A673 (cell line): ENCODE data around the gene DIS3L2. TPM values are rescaled to one million over a fixed set of nuclear protein-coding genes. Genes with fewer than 3 reads are reported as not detected.
A peak's percentile ranks its signal among the peaks of the same experiment; 100 is the strongest.

Source experiments
- BruUV-seq: library from RNA; stranded (reverse); fragments of 400-500 nt; replicated peaks from 2 replicates; lab custom pipeline; 2021; lab: Mats Ljungman, UMichigan
- CTCF ChIA-PET: fragments of 300-600 bp; sonication (Branson Sonifier 250); formaldehyde crosslinking; loops from one replicate; lab custom pipeline; 2022; ENCODE audit warnings: antibody characterized with exemption; lab: Charles Lee
- POLR2A ChIA-PET: fragments of 300-600 bp; sonication (Branson Sonifier 250); formaldehyde crosslinking; loops from one replicate; lab custom pipeline; 2022; ENCODE audit warnings: antibody characterized with exemption; ENCODE audit not compliant: low non-redundant PET; lab: Charles Lee
- DNase-seq: peaks from one replicate; pipeline ENCODE4 v3.0.0-alpha.2; 2015; ENCODE audit warnings: low spot score
- H3K27ac ChIP-seq: fragments of 200-600 bp; sonication (generic); 2 replicates; pipeline ENCODE4 v1.5.1; 2016; ENCODE audit warnings: mixed run types, low read depth, mild to moderate bottlenecking, mixed read lengths, antibody characterized with exemption, low read length; ENCODE audit not compliant: poor library complexity, severe bottlenecking
- H3K27me3 ChIP-seq: fragments of 200-600 bp; sonication (generic); replicated peaks from 2 replicates; pipeline ENCODE4 v1.6.1; 2017; ENCODE audit warnings: mixed run types, low read depth, mild to moderate bottlenecking, mixed read lengths, antibody characterized with exemption, low read length; ENCODE audit not compliant: insufficient read depth, poor library complexity
- H3K36me3 ChIP-seq: fragments of 200-600 bp; sonication (generic); 2 replicates; pipeline ENCODE4 v1.6.1; 2016; ENCODE audit warnings: mixed run types, mild to moderate bottlenecking, mixed read lengths, antibody characterized with exemption, low read length; ENCODE audit not compliant: insufficient read depth, poor library complexity, severe bottlenecking
- H3K4me1 ChIP-seq: fragments of 200-600 bp; sonication (generic); 2 replicates; pipeline ENCODE4 v1.6.1; 2017; ENCODE audit warnings: mixed run types, mild to moderate bottlenecking, mixed read lengths, antibody characterized with exemption, low read length; ENCODE audit not compliant: insufficient read depth, poor library complexity, severe bottlenecking
- H3K4me3 ChIP-seq: fragments of 200-600 bp; sonication (generic); 2 replicates; pipeline ENCODE4 v1.5.1; 2016; ENCODE audit warnings: low read depth, mixed run types, mild to moderate bottlenecking, mixed read lengths, low read length; ENCODE audit not compliant: poor library complexity, severe bottlenecking
- H3K9me3 ChIP-seq: fragments of 200-600 bp; sonication (generic); 2 replicates; pipeline ENCODE4 v1.6.1; 2016; ENCODE audit warnings: mixed run types, low read depth, mild to moderate bottlenecking, mixed read lengths, antibody characterized with exemption, low read length; ENCODE audit not compliant: poor library complexity, severe bottlenecking
- CTCF ChIP-seq: fragments of 300-800, 200-600 bp; sonication (generic); conservative IDR thresholded peaks from 2 replicates; pipeline ENCODE4 v1.5.1; 2017; ENCODE audit warnings: low read depth, mild to moderate bottlenecking, antibody characterized with exemption, low read length, moderate library complexity, mixed read lengths
- EZH2 ChIP-seq: fragments of 200-600 bp; sonication (generic); IDR thresholded peaks from 2 replicates; pipeline ENCODE4 v1.6.1; 2017; ENCODE audit warnings: borderline replicate concordance, low read depth, mild to moderate bottlenecking, mixed read lengths, antibody characterized with exemption, low read length; ENCODE audit not compliant: poor library complexity, severe bottlenecking
- intact Hi-C: fragments of 100-400 bp; cut with micrococcal nuclease; formaldehyde crosslinking; loops from one replicate; pipeline ENCODE4 v1.10.0; 2022; ENCODE audit not compliant: unreplicated experiment
- total RNA-seq: library from RNA; stranded (reverse); gene quantifications from 2 replicates; pipeline ENCODE4 v1.2.3, GENCODE V29; 2021

Gene DIS3L2
- total RNA-seq, 1 experiment from 2014 or later = 38.7 TPM

GRCh38 chr2:232139786-232140562 is 178.5 kb downstream of the DIS3L2 start:
- no peak for DNase-seq
- Histone ChIP-seq H3K4me1 (no peaks in the 10 kb centered on the region), H3K27me3 (no peaks in the 10 kb centered on the region), H3K36me3 (no peaks in the 10 kb centered on the region), H3K9me3 (no peaks in the 10 kb centered on the region), H3K4me3 (no peak overlapping the region), H3K27ac (no peak overlapping the region)
- no TSS peak for BruUV-seq
- TF ChIP-seq CTCF (no peak), EZH2 (no peak)
- intact Hi-C loops = loop anchor here (5.0 kb wide), 1 partner anchor 233 kb away; no protein-coding TSS in a partner anchor
- POLR2A ChIA-PET = no interaction called here
- CTCF ChIA-PET = interaction anchor here (1.0 kb wide), 1 partner anchor 234 kb away, joined by 3 read pairs; no protein-coding TSS in a partner anchor

- H3K27ac ChIP-seq = no peak overlapping the region
- intact Hi-C loops = loop anchor here (5.0 kb wide), 1 partner anchor 234 kb away; no protein-coding TSS in a partner anchor
- H3K36me3 ChIP-seq = no peaks in the 10 kb centered on the region
- no peaks in the 10 kb centered on the region for H3K4me1 ChIP-seq
- BruUV-seq = no TSS peak
- H3K9me3 ChIP-seq = no peaks in the 10 kb centered on the region
- H3K27me3 ChIP-seq = no peaks in the 10 kb centered on the region
- ChIA-PET CTCF (interaction anchor here (0.6 to 1.5 kb wide), 3 partner anchors 211 to 235 kb away, joined by 4 to 10 read pairs (median 6); no protein-coding TSS in a partner anchor), POLR2A (no interaction called here)
- DNase-seq = no peak
- no peak for TF ChIP-seq EZH2
- no peak for TF ChIP-seq CTCF
- no peak overlapping the region for H3K4me3 ChIP-seq
Measured at GRCh38 chr2:232141591-232141990, 180.1 kb downstream of the DIS3L2 start.

GRCh38 chr2:232142049-232142448 is 180.5 kb downstream of the DIS3L2 start:
- ChIA-PET POLR2A (no interaction called here), CTCF (interaction anchor here (0.6 to 1.5 kb wide), 3 partner anchors 211 to 236 kb away, joined by 4 to 10 read pairs (median 6); no protein-coding TSS in a partner anchor)
- Histone ChIP-seq H3K36me3 (no peaks in the 10 kb centered on the region), H3K27ac (no peak overlapping the region), H3K4me1 (no peaks in the 10 kb centered on the region), H3K27me3 (no peaks in the 10 kb centered on the region), H3K4me3 (no peak overlapping the region), H3K9me3 (no peaks in the 10 kb centered on the region)
- intact Hi-C loops = loop anchor here (1.0 to 5.0 kb wide), 2 partner anchors 217 to 235 kb away; no protein-coding TSS in a partner anchor
- BruUV-seq = no TSS peak
- peak; percentile 51 for DNase-seq
- TF ChIP-seq CTCF = peak; percentile 77
- no peak for TF ChIP-seq EZH2
